Dermis blood vessel endothelial cell (primary cell): ENCODE measurements around the gene RAD9A. TPM values are rescaled to one million over a fixed set of nuclear protein-coding genes. Genes with fewer than 3 reads are reported as not detected.

Source experiments
- DNase-seq: peaks from one replicate; pipeline ENCODE4 v3.0.0; 2010
- total RNA-seq: library from RNA; depleted of rRNA; stranded (reverse); fragments of >200 nt; gene quantifications from 2 replicates; pipeline ENCODE4 v1.2.3, GENCODE V29; 2014

RAD9A gene
- total RNA-seq, 1 donor from 2014 or later: 5.6 TPM

DNA sequence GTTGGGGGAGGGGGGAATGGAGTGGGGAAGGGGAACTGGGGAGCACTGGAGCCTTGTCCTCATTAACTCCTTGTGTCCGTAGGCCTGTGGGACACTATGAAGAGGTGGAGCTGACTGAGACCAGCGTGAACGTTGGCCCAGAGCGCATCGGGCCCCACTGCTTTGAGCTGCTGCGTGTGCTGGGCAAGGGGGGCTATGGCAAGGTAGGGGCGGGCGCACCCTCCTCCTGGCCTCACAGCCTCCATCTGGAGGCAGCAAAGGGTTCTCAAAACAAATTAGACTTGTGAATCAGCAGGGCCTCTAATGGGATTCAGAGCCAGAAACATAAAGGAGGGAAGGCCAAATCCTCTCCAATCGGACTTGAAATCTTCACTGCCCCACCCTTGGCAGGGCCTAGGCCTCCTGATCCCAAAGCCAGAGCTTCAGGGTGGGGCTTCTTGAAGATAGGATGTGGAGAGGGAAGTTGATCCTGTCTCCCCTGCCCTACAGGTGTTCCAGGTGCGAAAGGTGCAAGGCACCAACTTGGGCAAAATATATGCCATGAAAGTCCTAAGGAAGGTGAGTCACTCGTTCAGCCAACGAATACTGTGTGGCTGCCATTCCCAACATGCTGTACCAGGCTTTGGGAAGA, 37.4 kb downstream of the RAD9A start:
- no peak for DNase-seq

DNA sequence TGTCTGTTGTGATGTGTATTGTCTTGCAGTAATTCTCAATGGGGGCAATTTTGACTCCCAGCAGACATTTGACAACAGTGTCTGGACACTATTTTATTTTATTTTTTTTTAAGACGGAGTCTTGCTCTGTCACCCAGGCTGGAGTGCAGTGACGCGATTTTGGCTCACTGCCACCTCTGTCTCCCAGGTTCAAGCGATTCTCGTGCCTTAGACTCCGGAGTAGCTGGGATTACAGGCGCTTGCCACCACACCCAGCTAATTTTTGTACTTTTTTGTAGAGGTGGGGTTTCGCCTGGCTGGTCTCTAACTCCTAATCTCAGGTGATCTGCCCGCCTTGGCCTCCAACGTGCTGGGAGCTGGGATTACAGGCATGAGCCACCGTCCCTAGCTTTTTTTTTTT, 37.9 kb downstream of the RAD9A start:
- DNase-seq: no peak

DNA sequence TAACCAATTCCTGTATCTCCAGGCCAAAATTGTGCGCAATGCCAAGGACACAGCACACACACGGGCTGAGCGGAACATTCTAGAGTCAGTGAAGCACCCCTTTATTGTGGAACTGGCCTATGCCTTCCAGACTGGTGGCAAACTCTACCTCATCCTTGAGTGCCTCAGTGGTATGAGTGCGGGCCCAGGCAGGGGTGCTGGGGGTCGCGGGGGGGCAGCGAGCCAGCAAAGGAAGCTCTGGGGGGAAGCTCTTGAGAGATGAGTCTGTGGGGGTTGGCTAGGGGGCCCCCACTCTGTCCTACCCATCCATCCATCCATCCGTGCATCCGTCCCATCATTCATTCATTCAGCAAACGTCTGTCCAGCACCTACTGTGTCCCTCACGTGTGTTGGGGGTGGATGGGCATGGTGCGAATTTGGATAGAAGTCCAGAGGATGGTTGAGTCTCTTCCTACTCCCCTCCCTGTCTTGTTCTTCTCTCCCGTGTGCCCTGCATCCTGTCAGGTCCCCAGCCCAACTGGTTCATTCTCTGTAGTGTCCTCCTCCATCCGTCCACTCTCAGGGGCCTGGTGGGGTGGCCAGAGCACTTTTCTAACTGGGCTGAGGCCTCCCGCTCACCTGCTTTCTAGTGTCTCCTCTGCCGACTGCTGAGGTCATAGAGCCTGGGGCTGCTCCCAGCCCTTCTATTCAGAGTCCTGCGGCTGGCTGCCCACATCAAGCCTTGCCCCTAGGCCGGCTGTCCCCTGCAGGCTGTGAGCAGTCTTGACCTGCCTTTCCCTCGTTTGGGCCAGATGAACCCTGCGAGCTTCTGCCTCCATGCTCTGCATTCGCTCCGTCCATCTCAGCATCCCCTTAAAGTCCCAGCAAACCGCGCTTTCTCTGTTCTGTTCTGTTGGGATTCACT, 39.8 kb downstream of the RAD9A start:
- no peak for DNase-seq

DNA sequence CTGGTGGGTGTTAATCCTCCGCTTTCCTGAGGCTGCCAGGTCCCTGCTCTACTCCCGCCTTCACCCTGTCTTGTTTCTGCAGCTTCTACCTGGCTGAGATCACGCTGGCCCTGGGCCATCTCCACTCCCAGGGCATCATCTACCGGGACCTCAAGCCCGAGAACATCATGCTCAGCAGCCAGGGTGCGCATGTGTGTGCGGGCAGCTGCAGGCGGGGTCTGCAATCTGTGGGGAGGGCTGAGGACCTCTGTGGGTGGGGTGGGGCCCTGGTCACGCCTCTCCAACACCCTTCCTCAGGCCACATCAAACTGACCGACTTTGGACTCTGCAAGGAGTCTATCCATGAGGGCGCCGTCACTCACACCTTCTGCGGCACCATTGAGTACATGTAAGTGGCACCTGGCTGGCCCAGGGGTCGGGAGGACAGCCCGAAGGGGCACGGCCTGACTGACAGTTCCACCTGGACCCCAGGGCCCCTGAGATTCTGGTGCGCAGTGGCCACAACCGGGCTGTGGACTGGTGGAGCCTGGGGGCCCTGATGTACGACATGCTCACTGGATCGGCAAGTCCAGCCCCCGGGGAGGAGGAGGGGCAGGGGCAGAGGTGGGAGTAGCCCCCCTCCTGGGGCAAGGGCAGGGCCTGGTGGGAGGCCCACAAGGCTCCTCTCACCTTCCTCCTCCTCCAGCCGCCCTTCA, 41.0 kb downstream of the RAD9A start:
- no peak for DNase-seq

DNA sequence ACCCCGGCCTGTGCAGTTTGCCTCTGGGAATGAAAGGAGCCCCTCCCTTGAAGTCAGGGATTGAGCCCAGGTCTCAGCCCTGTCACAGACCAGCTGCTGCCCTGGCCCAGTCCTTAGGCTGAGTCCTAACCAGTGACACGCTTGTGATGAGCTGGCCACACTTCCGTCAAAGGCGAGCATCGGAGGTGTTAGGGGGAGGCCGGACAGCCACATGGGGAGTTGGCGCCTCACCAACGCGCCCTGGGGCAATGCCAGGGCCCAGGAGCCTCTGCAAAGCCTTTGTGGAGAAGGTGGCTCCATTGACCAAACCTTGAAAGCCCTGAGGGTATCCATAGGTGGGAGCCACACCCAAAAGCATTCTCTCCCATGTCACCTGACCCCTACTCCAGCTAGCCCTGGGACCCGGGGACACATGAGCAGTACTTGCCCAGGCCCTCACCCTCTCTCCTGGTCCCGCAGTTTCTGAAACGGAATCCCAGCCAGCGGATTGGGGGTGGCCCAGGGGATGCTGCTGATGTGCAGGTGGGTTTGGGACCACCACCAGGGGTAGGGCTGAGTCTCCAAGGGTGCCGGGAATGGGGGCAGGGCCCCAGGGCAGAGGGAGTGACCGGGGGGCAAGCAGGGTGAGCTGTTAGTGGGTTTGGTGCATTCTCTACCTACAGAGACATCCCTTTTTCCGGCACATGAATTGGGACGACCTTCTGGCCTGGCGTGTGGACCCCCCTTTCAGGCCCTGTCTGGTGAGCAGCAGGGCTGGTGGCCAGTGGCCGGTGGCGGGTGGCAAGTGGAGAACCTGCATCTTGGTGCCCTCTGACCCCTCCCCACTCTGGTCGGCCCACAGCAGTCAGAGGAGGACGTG, 42.0 kb downstream of the RAD9A start:
- DNase-seq: no peak

DNA sequence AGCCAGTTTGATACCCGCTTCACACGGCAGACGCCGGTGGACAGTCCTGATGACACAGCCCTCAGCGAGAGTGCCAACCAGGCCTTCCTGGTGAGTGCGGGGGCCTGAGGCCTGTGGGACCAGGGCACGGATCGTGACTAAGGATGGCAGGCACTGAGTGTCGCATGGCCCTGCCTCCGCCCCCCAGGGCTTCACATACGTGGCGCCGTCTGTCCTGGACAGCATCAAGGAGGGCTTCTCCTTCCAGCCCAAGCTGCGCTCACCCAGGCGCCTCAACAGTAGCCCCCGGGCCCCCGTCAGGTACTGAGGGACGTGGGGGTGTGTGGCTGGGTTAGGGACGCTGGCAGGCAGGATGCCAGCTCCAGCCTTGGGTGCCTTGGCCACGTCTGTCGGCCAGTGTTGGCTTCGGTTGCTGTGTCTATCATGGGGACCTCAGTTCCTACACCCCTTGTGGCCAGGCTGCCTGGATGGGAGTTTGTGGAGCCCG, 42.7 kb downstream of the RAD9A start:
- no peak for DNase-seq

DNA sequence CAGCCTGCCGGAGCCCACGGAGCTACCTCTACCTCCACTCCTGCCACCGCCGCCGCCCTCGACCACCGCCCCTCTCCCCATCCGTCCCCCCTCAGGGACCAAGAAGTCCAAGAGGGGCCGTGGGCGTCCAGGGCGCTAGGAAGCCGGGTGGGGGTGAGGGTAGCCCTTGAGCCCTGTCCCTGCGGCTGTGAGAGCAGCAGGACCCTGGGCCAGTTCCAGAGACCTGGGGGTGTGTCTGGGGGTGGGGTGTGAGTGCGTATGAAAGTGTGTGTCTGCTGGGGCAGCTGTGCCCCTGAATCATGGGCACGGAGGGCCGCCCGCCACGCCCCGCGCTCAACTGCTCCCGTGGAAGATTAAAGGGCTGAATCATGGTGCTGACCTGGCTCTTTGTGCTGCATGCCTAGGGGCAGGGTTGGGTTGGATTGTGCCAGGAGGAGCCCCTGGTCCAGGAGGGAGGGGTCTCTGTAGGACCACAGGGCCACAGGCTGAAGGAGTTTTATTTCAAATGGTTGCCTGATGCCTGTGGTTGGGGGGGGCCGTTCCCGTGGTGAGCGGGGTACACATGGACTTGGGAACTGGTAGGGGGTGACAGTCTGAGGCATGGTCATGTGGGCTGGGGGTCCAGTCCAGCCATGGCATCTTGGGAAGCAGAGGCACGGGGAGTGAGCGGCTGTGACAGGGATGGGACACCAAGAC, 43.4 kb downstream of the RAD9A start:
- no peak for DNase-seq

DNA sequence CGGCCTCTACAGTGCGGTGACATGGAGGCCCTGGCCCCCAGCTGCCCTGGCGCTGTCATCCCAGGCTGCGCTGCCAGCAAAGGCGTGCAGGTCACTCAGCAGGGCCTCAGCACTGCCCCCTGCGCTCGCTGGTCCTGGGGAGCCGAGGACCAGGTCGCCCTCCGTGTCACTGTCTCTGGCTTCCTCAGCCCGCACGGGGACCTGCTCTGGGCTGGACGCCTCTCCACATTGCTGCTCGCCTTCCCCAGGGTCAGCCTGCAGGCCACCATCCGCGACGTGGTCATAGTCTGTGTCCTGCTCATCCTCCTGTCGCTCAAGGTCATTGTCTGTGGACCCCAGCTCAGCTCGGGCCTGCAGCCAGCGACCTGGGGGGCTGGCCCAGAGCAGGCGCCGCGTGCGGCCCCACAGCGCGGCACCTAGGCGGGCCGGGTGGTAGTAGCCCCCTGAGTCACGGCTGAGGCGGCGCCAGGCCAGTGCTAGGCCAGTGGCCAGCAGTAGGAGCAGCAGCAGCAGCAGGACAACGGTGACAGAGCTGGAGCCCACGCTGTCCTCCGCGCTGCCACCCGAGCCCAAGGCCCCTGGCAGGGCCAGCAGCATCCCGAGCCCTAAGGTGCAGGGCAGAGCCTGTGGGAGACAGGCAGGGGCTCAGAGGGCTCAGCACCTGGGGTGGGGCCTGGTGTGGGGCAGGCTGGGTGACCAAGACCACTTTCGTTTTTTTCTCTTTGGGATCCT, 44.1 kb downstream of the RAD9A start:
- no peak for DNase-seq

DNA sequence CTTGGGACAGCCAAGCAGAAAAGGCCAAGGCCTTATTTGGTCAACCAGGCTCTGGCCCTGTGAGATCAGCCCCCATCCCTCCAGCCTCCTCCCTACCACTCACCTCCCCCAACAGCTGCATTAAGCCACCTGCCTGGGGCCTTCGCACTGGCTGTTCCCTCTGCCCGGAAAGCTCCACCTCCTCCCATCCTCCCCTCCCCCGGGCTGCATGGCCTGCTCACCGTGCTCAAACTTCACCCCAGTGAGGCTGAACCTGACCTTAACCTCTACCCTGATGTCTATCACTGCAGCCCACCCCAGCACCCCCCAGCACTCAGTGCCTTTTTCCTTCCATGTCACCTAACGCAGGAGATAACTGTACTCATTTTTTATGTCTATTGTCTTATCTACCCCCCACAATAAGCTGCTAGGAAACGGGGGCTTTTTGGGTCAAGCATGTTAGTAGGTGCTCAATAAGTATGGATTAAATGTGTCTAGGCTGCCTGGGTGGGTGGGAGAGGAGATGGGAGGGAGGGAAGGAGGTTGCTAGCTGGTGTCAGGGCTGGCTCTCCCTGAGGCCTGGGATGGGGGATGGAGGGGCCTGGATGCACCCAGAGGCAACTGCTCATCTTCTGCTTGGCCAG, 44.8 kb downstream of the RAD9A start:
- DNase-seq: no peak

DNA sequence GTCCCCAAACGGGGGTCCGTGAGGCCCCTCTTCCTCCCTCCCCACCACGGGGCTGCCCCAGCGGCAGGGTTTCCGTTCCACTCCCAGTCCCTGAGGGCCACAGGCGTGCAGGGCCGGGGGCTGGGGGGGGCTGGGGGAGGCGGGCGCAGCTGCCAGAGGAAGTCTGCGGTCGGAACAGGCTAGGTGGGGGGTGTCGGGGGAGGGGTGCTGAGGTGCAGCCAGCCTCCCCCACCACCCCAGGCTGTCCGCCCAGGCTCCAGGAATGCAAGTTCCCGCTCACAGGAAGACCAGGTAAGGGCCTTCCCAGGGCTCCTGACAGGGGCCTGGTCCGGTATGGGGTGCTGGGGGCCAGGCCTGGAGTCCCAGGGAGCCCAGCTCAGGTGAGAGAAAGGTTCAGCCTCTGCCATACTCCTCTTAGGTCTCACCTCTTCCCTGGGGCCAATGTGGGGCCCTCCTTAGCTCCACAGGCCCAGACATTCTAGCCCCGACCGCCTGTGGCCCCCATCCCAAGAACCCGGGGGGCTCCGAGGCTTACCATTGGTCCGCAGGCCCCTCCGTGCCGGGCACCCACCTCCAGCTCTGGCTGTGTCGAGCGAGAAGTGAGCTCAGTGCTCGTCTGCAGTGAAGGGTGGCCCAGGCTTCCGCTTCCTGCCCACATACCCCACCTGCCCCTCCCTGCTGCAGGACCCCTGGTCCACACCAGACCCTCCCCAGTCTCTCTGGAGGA, 45.5 kb downstream of the RAD9A start, which contains the start of gene PTPRCAP:
PTPRCAP (minus strand) TSS at position 601 of the 727 bp plus-strand sequence; CDS start at position 538, 63 bp downstream.
- DNase-seq: no peak

DNA sequence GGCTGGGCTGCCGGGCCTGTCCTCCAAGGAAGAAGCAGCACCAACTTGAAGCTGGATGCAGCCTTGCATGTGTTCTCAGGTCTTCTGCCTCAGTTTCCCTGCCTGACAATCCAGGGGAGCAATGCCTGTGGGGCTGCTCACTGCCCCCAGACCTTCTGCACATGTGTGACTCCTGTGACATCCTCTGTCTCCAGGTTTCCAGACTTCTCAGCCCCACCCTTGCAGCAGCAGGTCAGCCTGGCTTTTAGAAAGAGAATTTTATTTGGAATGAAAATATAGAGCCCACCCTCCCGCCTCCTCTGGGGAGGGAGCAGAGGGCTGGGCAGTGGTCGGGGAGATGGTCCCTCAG, 46.0 kb downstream of the RAD9A start:
- DNase-seq: no peak

DNA sequence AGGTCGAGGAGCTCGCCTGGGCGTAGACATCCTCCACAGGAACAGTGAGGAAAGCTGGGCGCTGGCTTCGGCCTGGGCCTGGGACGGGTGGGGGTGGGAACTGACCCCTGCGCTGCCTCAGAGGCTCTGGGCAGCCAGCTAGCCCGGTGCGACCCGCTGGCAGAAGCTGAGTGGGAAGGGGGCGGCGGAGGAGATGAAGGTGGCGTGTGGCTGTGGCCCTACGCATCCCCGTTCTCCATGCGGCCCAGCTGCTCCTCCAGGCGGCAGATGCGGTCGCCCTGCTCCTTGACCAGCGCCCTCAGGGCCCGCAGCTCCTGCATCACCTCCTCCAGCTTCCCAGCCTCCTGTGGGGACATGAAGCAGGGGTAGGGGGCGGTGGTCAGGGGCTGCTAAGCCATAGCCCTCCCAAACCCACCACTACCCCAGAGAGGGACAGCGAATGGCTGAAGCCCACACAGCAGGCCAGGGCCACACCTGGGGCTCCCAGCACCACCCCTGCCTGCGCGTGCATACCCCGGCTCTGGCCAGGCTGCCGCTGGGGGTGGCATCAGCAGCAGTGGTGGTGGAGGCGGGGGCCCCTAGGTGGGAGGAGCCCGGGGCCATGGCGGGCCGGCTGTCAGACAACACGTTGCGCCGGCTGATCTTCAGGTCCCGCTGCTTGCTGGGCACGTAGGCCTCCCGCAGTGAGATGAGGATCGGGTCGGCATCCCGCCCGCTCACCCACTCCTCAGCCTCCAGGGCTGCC, 46.5 kb downstream of the RAD9A start:
- no peak for DNase-seq

DNA sequence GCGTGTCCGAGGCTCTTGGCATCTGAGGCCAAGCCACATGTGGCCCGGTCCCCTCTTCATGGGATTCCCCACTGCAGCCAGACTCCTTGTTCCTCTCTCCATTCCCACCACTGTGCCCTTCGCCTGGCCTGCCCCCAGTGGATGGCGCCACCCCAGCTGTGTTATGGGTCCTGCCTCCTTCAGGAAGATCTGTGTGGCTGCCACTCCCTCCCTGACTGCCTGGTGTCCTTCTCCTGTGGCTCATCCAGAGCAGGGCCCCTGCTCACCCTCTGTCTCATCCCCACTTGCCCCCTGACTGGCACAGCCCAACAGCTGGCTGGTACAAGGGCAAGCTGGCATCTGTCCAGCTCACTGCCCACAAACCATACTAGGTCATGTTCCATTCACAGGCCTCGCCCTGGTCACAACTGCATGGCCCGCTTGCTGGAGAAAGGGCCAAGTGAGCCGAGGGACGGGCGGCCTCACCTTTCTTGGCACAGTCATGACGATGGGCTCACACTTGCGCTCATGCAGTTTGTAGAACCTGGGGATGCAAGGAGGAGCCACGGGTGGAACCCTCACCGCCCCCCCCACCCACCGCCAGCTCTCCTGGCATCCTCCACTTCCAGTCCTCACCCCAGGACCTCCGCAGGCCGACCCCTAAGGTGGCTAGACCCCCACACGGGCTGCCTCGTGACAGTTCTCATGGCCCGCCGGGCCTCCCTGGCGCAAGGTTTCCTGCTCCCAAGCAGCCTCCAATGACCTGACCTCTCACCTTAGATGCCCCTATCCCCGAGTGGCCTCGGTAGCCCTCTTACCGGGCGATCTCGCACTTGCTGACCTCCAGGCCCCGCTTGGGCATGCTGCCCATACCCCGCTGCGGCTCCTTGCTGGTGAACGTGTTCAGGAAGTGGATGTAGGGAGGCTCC, 47.8 kb downstream of the RAD9A start:
- DNase-seq: peak; percentile 52

DNA sequence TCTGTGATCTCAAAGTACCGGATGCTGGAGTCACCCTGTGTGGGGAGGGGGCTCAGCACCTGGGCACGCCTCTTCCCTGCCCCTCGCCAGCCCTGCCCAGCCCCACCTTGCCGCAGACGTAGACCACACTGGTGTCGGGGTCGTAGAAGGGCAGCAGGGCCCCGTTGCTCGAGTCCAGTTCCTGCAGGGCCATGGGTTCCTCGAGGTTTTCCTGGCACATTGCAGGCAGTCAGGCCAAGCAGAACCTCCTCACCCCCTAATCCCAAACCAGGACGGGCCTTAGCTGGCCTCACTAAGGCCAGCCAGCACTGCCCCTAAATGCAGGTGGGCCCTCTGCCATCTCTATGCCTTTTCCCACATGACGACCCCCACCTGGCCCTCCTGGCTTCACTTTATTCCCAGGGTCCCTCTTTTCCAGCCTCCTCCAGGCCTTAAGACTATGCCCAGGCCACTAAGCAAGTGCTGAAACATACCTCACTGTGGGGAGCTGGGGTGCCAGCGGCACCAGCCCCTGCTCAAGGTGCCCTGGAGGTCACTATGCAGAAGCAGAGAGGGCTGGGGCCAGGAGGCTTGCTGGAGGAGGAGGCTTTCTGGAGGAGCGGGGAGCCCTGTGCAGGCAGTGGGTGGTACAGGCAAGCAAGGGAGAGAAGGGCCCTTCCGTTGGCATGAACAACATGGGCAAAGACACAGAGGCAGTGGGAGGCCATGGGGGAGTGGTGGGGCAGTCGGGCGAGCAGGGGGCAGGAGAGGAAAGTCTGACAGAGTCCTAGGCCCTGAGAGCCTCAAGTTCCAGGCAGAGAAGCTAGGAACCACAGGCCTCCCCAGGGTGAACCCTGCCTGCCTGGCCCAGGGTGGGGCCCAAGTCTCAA, 48.7 kb downstream of the RAD9A start:
- no peak for DNase-seq

DNA sequence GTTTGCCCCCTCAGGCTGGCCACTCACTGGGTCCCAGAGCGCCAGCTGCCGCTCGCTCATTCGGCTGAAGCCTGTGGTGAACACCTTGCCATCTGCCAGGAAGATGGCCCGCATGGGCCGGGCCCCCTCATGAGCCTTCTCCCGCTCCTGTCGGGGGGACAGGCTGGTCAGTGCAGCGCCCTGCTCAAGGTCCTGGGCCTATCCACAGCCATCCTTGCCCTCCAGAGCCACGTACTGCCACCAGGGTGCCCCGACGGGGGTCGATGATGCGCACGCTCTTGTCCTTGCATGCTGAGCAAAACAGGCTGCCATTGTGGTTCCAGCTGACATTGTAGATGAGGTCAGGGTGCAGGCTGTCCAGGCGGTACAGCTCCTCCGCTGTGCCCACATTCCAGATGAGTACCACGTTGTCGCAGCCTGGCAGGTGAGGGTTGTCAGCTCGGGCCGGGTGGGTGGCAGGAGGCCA, 49.3 kb downstream of the RAD9A start:
- no peak for DNase-seq

DNA sequence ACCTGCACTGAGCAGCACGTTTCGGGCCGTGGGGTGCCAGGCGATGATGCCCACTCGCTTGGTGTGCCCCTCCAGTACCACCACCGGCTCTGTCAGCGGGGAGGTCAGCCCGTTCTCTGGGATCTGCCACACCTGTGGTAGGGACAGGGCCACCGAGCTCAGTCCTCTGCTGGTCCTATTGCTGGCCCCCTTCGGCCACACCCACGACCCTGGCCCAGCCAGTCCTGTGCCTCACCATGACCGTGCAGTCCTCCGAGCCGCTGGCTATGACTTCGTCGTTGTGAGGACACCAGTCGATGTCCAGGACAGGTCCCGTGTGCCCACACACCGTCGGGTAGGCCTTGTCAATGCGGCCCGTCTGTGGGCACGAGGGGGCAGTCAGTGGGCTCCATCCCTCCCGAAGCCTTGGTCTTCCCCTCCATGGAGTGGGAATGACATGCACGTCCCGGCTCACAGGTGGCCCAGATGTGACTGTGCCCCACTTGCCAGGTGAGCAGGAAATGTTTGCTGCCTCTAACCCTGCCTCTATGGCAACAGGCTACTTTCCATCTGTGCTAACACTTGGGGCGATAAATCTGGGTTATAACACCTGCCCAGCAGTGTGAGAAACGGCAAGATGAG, 50.1 kb downstream of the RAD9A start:
- no peak for DNase-seq
